T47D (cell line): ENCODE results near the gene PRDM2.

Experiments used
- DNase-seq, 2 experiments: peaks; one replicate each; pipeline versions ENCODE4 v3.0.0 to v3.0.0-alpha.2; 2011 to 2012; ENCODE audit warnings: low read depth in 1 of 2, low spot score in 1 of 2
- JUND ChIP-seq: IDR thresholded peaks from 2 replicates; pipeline ENCODE4 v1.6.1; 2012; ENCODE audit warnings: low read depth
- in situ Hi-C: cut with HindIII; loops from 2 replicates; pipeline ENCODE4 v1.10.0; 2016; ENCODE audit warnings: low sequenced_read_pairs, low pct_unique_long_range_greater_than_20kb

PRDM2 gene

GRCh38 chr1:13797397-13797796, 97.4 kb downstream of the PRDM2 start:
- no peak for TF ChIP-seq JUND
- no peak for DNase-seq
- in situ Hi-C loops = no loop called here

DNA sequence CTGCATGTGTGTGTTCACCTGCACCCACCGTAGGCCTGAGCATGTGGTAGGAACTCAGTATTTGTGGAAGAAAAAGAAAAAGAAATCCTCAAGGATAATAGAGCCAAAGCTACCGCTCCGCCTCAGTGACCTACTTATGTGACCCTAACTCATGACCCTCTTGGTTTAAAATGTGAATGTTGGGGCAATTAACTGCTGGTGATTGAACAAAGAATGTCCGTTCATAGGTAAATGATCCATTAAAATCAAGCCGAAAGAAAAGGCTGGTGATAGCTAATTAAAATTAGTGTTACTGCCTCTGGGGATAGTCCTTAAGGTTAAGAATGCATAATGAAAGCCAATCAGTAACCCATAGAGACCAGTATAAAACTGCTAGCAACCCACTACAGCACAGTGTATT, 98.1 kb downstream of the PRDM2 start:
- no peak for TF ChIP-seq JUND
- in situ Hi-C loops = no loop called here
- no peak for DNase-seq

GRCh38 chr1:13799502-13800283, 99.7 kb downstream of the PRDM2 start:
- in situ Hi-C loops = no loop called here
- peak in 1 of 2 experiments; percentile 54 for DNase-seq
- TF ChIP-seq JUND = no peak

- DNase-seq = peak in 1 of 2 experiments; percentile 69
- no peak for TF ChIP-seq JUND
- in situ Hi-C loops = no loop called here
These were observed 101.2 kb downstream of the PRDM2 start for GRCh38 chr1:13801232-13801631.

DNA sequence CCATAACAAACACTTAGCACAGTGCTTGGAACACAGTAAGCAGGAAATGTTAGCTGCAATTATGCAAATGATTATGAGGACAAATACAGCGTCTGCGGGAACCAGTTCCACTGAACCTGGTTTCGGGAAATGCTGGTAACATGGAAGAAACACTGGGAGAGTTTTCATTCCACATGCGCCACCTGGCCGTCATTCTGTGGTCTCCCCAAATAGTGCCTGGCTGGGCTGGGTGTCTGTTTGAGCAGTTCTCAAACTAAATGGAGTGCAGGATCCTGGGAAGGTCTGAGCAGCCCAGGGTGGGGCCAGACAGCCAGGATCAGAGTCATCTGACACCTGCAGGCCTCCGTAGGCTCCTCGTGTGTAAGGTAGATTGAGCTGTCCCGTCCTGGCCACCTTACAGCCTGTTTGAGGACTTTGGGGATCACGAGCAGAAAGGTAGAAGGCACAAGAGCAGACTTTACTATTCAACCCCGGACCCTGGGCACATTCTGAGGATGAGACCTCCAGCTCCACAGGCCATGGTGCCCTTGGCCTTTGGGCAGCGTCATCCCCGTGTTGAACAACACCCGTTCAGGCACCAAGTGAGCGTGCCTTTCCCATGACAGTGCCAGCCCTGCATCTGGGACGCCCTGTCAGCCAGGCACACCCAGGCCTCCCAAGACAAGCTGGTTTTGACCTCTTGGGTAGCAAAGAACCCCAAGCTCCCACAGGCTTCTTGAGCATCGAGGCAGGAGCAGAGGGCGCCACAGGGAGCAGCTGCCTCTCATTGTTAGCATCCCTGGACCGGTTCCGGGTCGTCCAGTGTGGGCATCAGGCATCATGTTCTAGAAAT, 101.9 kb downstream of the PRDM2 start:
- peak; percentile 47 to 77 for DNase-seq
- in situ Hi-C loops = no loop called here
- no peak for TF ChIP-seq JUND

GRCh38 chr1:13802782-13803545, 103.0 kb downstream of the PRDM2 start:
- no peak for DNase-seq
- no peak for TF ChIP-seq JUND
- in situ Hi-C loops = no loop called here

DNA sequence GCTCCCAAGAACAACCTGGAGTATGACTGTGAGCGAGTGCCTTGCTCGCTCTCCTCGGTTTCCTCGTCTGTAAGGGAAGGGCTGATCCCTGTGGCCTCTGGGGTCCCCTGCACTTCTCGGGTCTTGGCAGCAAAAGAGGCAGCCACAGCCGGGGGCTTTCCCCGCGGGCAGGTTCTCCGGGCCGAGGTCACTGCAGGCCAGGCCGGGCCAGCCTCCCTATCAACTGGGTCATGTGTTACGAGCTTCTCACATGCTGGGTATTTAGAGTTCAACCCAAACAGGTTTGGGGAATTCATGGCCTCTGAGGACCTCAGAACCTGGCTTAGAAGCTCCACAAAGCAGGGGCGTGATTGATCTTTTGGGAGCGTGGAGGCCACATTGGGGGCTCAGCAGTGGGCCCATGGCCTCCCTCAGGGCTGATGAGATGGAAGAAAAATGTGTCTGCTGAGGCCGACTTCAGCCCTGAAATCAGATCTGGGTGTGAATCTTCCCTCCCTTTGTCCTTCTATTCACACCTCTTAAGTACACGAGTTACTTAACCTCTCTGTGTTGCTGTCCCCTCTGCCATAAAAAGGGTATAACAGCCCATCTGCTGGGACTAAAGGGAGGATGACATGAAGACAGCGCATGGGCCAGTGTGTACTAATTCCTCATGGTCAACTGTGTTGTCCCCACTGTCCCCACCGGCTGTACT, 103.7 kb downstream of the PRDM2 start:
- TF ChIP-seq JUND = no peak
- in situ Hi-C loops = no loop called here
- no peak for DNase-seq

DNA sequence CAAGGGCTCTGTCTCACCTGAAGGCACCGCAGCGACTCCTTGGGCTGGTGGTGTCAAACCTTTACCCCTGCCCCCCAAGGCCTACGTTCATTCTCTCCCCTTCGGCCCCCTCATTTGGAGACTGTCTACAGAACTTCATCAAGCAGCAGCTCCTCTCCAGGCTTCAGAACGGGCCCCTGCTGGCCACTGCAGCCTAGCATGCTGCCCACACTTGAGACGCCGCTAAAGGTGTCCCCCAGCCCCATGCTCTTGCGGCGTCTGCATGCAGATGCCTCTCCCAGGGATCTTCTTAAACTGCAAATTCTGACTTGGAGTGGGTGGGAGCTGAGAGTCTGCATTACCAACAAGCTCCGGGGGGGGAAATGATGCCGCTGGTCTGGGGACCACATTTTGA, 104.2 kb downstream of the PRDM2 start:
- in situ Hi-C loops = no loop called here
- DNase-seq = no peak
- TF ChIP-seq JUND = no peak

GRCh38 chr1:13805431-13805830, 105.4 kb downstream of the PRDM2 start:
- in situ Hi-C loops = no loop called here
- no peak for TF ChIP-seq JUND
- DNase-seq = no peak

DNA sequence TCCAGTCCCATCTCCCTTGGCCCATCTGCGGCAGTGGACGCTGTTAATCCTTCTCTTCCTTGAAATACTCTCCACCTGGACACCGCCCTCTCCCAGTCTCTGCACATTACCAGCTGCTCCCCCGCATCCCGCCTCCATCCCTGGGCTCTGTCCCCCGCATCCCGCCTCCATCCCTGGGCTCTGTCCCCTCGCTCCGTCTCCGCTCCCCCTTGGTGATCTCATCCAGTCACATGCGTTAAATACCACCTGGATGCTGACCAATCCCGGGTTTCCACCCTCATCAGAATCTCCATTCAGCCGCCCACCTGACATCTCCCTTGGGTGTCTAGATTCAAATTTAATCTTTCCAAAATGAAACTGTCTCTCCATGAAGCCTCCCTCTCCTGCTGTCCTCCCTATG, 106.1 kb downstream of the PRDM2 start:
- in situ Hi-C loops = no loop called here
- no peak for DNase-seq
- no peak for TF ChIP-seq JUND

- no peak for TF ChIP-seq JUND
- peak; percentile 55 to 71 for DNase-seq
- in situ Hi-C loops = no loop called here
These were observed 107.2 kb downstream of the PRDM2 start for GRCh38 chr1:13807209-13807608.

- in situ Hi-C loops = no loop called here
- TF ChIP-seq JUND = no peak
- DNase-seq = no peak
These were observed 108.7 kb downstream of the PRDM2 start for GRCh38 chr1:13808729-13809131.
